GM21360 (cell line): ENCODE measurements around the gene PYGB.
"Not testable (repeated sequence)": the region's sequence is repeated elsewhere in the genome, so short reads cannot be mapped to it uniquely, and the experiment has no call there.

ENCODE experiments used
- ATAC-seq: cut with Tn5 transposase; IDR thresholded peaks from one replicate; pipeline ENCODE4 v1.9.1; 2021; ENCODE audit warnings: mild to moderate bottlenecking, moderate library complexity; ENCODE audit not compliant: unreplicated experiment

PYGB gene

GRCh38 chr20:25309395-25310267, 61.7 kb downstream of the PYGB start:
- ATAC-seq = no peak

- peak; percentile 93 for ATAC-seq
Measured at GRCh38 chr20:25310268-25310920, 62.5 kb downstream of the PYGB start.

GRCh38 chr20:25310921-25311728, 63.2 kb downstream of the PYGB start:
- no peak for ATAC-seq

- ATAC-seq = not testable (repeated sequence)
Measured at GRCh38 chr20:25312716-25313115, 64.8 kb downstream of the PYGB start.

- no peak for ATAC-seq
Measured at GRCh38 chr20:25313593-25313992, 65.7 kb downstream of the PYGB start.

- ATAC-seq = no peak
Measured at GRCh38 chr20:25314497-25315417, 66.9 kb downstream of the PYGB start.

- ATAC-seq = no peak
Measured at GRCh38 chr20:25315418-25316210, 67.7 kb downstream of the PYGB start.

- ATAC-seq = no peak
Measured at GRCh38 chr20:25316506-25317190, 68.8 kb downstream of the PYGB start.

GRCh38 chr20:25317351-25318075, 69.6 kb downstream of the PYGB start:
- ATAC-seq = no peak

- peak; percentile 90 for ATAC-seq
Measured at GRCh38 chr20:25318471-25319240, 70.8 kb downstream of the PYGB start.

- peak; percentile 2 for ATAC-seq
Measured at GRCh38 chr20:25319241-25320034, 71.6 kb downstream of the PYGB start.

- no peak for ATAC-seq
Measured at GRCh38 chr20:25320035-25320800, 72.3 kb downstream of the PYGB start.

- ATAC-seq = no peak
Measured at GRCh38 chr20:25321262-25321831, 73.5 kb downstream of the PYGB start.

GRCh38 chr20:25321991-25322390, 74.1 kb downstream of the PYGB start:
- ATAC-seq = no peak

GRCh38 chr20:25323496-25324246, 75.8 kb downstream of the PYGB start:
- ATAC-seq = no peak
